HepG2 (cell line): ENCODE measurements around the gene SPIRE1. TPM values are rescaled to one million over a fixed set of nuclear protein-coding genes. Genes with fewer than 3 reads are reported as not detected.
"Not testable (repeated sequence)": the region's sequence is repeated elsewhere in the genome, so short reads cannot be mapped to it uniquely, and the experiment has no call there.

Source experiments
- ATAC-seq: fragments of 200-7000 bp; cut with Tn5 transposase; 3 replicates; pipeline ENCODE4 v1.9.1; 2020; ENCODE audit warnings: mild to moderate bottlenecking, moderate library complexity
- BruUV-seq: library from RNA; stranded (reverse); fragments of 400-500 nt; replicated peaks from 2 replicates; lab custom pipeline; 2021; lab: Mats Ljungman, UMichigan
- CTCF ChIA-PET: fragments of 300-600 bp; formaldehyde crosslinking; extraction: SDS; loops from one replicate; lab custom pipeline; 2021; ENCODE audit warnings: low total read pairs, inconsistent platforms, low intra/inter-chr PET ratio; lab: Yijun Ruan, JAX
- POLR2A ChIA-PET: fragments of 350-600 bp; sonication (Branson Sonifier 250); formaldehyde crosslinking; loops from one replicate; lab custom pipeline; 2020; ENCODE audit warnings: antibody characterized with exemption, inconsistent platforms; lab: Yijun Ruan, JAX
- DNase-seq: peaks from one replicate; pipeline ENCODE4 v3.0.0-alpha.2; 2015; ENCODE audit warnings: low spot score
- FAIRE-seq: peaks from 3 replicates; lab custom pipeline; 2011; peaks lifted over from hg19 to GRCh38; lab: Jason Lieb, UNC
- H2AFZ ChIP-seq: one replicate; pipeline ENCODE4 v1.6.1; 2011; ENCODE audit warnings: low read length, inconsistent platforms
- H3K27ac ChIP-seq: fragments of 300-600 bp; 3 replicates; pipeline ENCODE4 v1.8.0; 2011; ENCODE audit warnings: mixed run types, mild to moderate bottlenecking, mixed read lengths, low read length, inconsistent platforms; ENCODE audit not compliant: insufficient read depth; ENCODE audit errors: extremely low read length
- H3K27me3 ChIP-seq, 2 experiments: fragments of 200-600 bp in 1 of 2; 2 replicates in 1 of 2; 3 replicates in 1 of 2; pipeline versions ENCODE4 v1.6.0 to v1.8.0; 2011; ENCODE audit warnings: low read length in 2 of 2, mild to moderate bottlenecking in 2 of 2, moderate library complexity in 2 of 2, inconsistent platforms in 1 of 2; ENCODE audit not compliant: insufficient read depth in 2 of 2, control insufficient read depth in 1 of 2
- H3K36me3 ChIP-seq, 2 experiments: fragments of 200-600 bp in 1 of 2; replicated peaks in 1 of 2; 2 replicates in 1 of 2; 3 replicates in 1 of 2; pipeline versions ENCODE4 v1.5.1 to v1.8.0; 2011; ENCODE audit warnings: low read length in 2 of 2, inconsistent platforms in 1 of 2; ENCODE audit not compliant: insufficient read depth in 2 of 2, control insufficient read depth in 1 of 2
- H3K4me1 ChIP-seq: 2 replicates; pipeline ENCODE4 v1.5.1; 2012; ENCODE audit warnings: low read length, inconsistent platforms; ENCODE audit not compliant: insufficient read depth
- H3K4me2 ChIP-seq: 2 replicates; pipeline ENCODE4 v1.6.0; 2011; ENCODE audit warnings: low read depth, low read length, inconsistent platforms
- H3K4me3 ChIP-seq, 3 experiments: fragments of 200-600 bp in 1 of 3; sonication (generic), shearing (Covaris generic) in 1 of 3; replicated peaks in 1 of 3; 2 replicates each; pipeline ENCODE4 v1.5.1; 2011 to 2016; ENCODE audit warnings: low read length in 3 of 3, inconsistent platforms in 2 of 3, low read depth in 2 of 3, mild to moderate bottlenecking in 2 of 3, control low read depth in 1 of 3, mixed read lengths in 1 of 3; ENCODE audit not compliant: insufficient read depth in 1 of 3
- H3K79me2 ChIP-seq: one replicate; pipeline ENCODE4 v1.6.1; 2011; ENCODE audit warnings: low read length, inconsistent platforms; ENCODE audit not compliant: insufficient read depth
- H3K9ac ChIP-seq: 2 replicates; pipeline ENCODE4 v1.6.0; 2011; ENCODE audit warnings: mild to moderate bottlenecking, low read depth, low read length, inconsistent platforms; ENCODE audit not compliant: insufficient read depth
- H3K9me3 ChIP-seq: 2 replicates; pipeline ENCODE4 v1.5.1; 2012; ENCODE audit warnings: mild to moderate bottlenecking, low read length
- H4K20me1 ChIP-seq: 2 replicates; pipeline ENCODE4 v1.6.0; 2011; ENCODE audit warnings: inconsistent platforms, mild to moderate bottlenecking, low read length, moderate library complexity; ENCODE audit not compliant: insufficient read depth
- CBFB ChIP-seq: sonication (generic); formaldehyde crosslinking; IDR thresholded peaks from 2 replicates; pipeline ENCODE4 v1.4.0; 2020; ENCODE audit warnings: missing genetic modification reagents
- MYNN ChIP-seq: sonication (generic); formaldehyde crosslinking; IDR thresholded peaks from 2 replicates; pipeline ENCODE4 v1.4.0; 2020; ENCODE audit warnings: mild to moderate bottlenecking, low read depth, missing genetic modification reagents
- TCF12 ChIP-seq, 2 experiments: fragments of 450-650 bp in 1 of 2; sonication (generic) in 1 of 2; formaldehyde crosslinking in 1 of 2; IDR thresholded peaks; 2 replicates each; pipeline versions ENCODE4 v1.6.1 to v1.8.0; 2017 to 2022; ENCODE audit warnings: antibody characterized with exemption in 1 of 2, mild to moderate bottlenecking in 1 of 2, missing genetic modification reagents in 1 of 2, moderate library complexity in 1 of 2
- TOPORS ChIP-seq: sonication (generic); formaldehyde crosslinking; IDR thresholded peaks from 2 replicates; pipeline ENCODE4 v1.8.0; 2023; ENCODE audit warnings: mild to moderate bottlenecking, missing genetic modification reagents
- ZBTB38 ChIP-seq: sonication (generic); formaldehyde crosslinking; IDR thresholded peaks from 2 replicates; pipeline ENCODE4 v1.5.1; 2020; ENCODE audit warnings: mild to moderate bottlenecking, missing genetic modification reagents
- ZNF773 ChIP-seq: sonication (generic); formaldehyde crosslinking; IDR thresholded peaks from 2 replicates; pipeline ENCODE4 v1.4.0; 2020; ENCODE audit warnings: missing genetic modification reagents, borderline replicate concordance
- WGBS: methylation state at CpG from one replicate; pipeline ENCODE4 v1.1.6; 2017; ENCODE audit warnings: low lambda C conversion rate; 5-methylcytosine and 5-hydroxymethylcytosine counted together
- in situ Hi-C: cut with HindIII; loops from 2 replicates; pipeline ENCODE4 v1.10.0; 2017; ENCODE audit warnings: low pct_unique_long_range_greater_than_20kb; ENCODE audit not compliant: extremely low pct_ligation_motif_present
- intact Hi-C: fragments of 100-400 bp; cut with micrococcal nuclease; formaldehyde crosslinking; loops from one replicate; pipeline ENCODE4 v1.10.0; 2022; ENCODE audit not compliant: unreplicated experiment
- polyA plus RNA-seq, 8 experiments: library from polyadenylated mRNA; depleted of rRNA in 3 of 8; stranded (reverse) in 7 of 8; unstranded in 1 of 8; fragments of >200 nt; fragmentation: Illumina TruSeq in 4 of 8; extraction: Trizol in 4 of 8; gene quantifications; 2 replicates each; pipeline versions ENCODE4 v1.2.1 to v1.2.3, GENCODE V29; 2011 to 2016; ENCODE audit warnings: low read depth in 4 of 8, missing spikeins in 1 of 8, mixed read lengths in 1 of 8; ENCODE audit not compliant: insufficient read depth in 1 of 8
- total RNA-seq, 5 experiments: library from RNA; depleted of rRNA; stranded (reverse); fragments of >200 nt; fragmentation: Illumina TruSeq; extraction: Trizol; gene quantifications; 2 replicates each; pipeline ENCODE4 v1.2.3, GENCODE V29; 2016; ENCODE audit warnings: low read depth in 1 of 5
- TF ChIP-seq, protein P1 (sequence below): sonication (generic); formaldehyde crosslinking; IDR thresholded peaks from 2 replicates; pipeline ENCODE4 v1.4.0; 2020; ENCODE audit warnings: missing genetic modification reagents

SPIRE1 gene
- total and polyA plus RNA-seq, 2 of the 13 experiments (the other 11 are each of a cell fraction or from before 2014, with no cell fraction given) = 9.9 to 21.3 TPM

DNA sequence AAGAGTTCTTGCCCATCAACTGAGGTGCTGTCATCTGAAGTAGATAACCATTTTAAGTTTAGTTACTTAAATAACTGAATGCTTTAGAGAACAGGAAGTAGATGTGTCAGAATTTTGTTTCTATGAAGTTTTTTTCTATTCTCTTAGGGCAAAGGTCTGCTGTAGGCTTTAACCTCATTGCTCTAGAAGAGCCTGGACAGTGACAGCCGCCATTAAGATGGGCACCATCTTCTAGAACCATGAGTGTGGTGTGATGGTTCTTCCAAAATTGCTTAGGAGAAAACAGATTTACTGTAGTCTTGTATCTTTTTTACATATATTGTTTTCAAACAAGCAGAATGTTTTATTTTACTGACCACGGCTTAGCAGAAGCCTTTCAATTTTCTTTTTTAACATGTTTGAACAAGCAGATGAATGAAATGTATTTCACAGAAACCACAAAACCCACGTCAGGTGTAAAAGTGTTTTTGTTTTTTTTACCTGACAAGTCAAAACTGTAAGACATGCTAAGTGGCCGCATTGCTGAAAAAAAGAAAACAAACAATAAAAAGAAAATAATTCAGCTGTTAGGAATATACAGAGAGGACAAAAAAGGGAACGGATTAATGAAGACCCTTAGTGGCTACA, 172.3 kb downstream of the SPIRE1 start (continued):
- no peak for TF ChIP-seq TOPORS (CRISPR knock-in tag)
- no peak for TF ChIP-seq ZNF773 (CRISPR knock-in tag)
- no peak for TF ChIP-seq CBFB (CRISPR knock-in tag)
- no peak for TF ChIP-seq TCF12 (IDR thresholded peaks at IDR 0.05)
- no peak for TF ChIP-seq TCF12 (CRISPR knock-in tag; IDR thresholded peaks at IDR 0.05)
- no peak for TF ChIP-seq ZBTB38 (CRISPR knock-in tag)
- TF ChIP-seq MYNN (CRISPR knock-in tag) = no peak
- TF ChIP-seq, protein P1, sequence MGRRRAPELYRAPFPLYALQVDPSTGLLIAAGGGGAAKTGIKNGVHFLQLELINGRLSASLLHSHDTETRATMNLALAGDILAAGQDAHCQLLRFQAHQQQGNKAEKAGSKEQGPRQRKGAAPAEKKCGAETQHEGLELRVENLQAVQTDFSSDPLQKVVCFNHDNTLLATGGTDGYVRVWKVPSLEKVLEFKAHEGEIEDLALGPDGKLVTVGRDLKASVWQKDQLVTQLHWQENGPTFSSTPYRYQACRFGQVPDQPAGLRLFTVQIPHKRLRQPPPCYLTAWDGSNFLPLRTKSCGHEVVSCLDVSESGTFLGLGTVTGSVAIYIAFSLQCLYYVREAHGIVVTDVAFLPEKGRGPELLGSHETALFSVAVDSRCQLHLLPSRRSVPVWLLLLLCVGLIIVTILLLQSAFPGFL (CRISPR knock-in tag) = no peak

DNA sequence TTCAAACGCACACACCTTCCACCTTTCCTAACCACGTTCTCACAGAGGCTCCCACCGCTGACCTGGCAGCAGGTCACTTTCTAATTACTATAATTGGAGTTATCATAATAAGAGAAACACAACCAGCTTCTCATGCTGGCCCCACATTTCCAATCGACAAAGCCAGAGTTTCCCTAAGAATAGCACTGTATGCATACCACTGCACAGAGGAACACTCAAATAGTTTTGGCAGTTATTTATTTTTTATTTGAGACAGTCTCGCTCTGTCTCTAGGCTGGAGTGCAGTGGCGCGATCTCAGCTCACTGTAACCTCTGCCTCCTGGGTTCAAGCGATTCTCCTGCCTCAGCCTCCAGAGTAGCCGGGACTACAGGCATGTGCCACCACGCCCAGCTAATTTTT, 176.0 kb downstream of the SPIRE1 start:
- H3K27me3 ChIP-seq, H3K36me3 ChIP-seq, H3K4me2 ChIP-seq, intact Hi-C loops, FAIRE-seq, H3K9ac ChIP-seq, DNase-seq, H2AFZ ChIP-seq, H3K4me1 ChIP-seq, H3K4me3 ChIP-seq, H3K79me2 ChIP-seq, H3K27ac ChIP-seq, H3K9me3 ChIP-seq, H4K20me1 ChIP-seq, POLR2A ChIA-PET, in situ Hi-C loops, ATAC-seq, CTCF ChIA-PET, BruUV-seq: not testable (repeated sequence)
- WGBS = 99% methylated on average over 10 of the region's 10 CpGs
